H9 (cell line): Measurements from ENCODE around the gene HEPHL1. TPM values are rescaled to one million over a fixed set of nuclear protein-coding genes. Genes with fewer than 3 reads are reported as not detected.

Experiments
- DNase-seq: peaks from one replicate; pipeline ENCODE4 v3.0.0-alpha.2; 2017
- H2AFZ ChIP-seq: one replicate; pipeline ENCODE4 v1.6.1; 2013; ENCODE audit warnings: mild to moderate bottlenecking, low read length, control low read depth, moderate library complexity
- H2AK5ac ChIP-seq: 2 replicates; pipeline ENCODE4 v1.6.1; 2013; ENCODE audit warnings: low read length, control low read depth, mixed read lengths; ENCODE audit not compliant: insufficient read length
- H2BK120ac ChIP-seq: one replicate; pipeline ENCODE4 v1.6.1; 2013; ENCODE audit warnings: low read depth, mild to moderate bottlenecking, low read length, control low read depth, inconsistent platforms; ENCODE audit not compliant: poor library complexity, severe bottlenecking
- H2BK12ac ChIP-seq: 2 replicates; pipeline ENCODE4 v1.6.1; 2013; ENCODE audit warnings: low read length, control low read depth, mixed read lengths, low read depth; ENCODE audit not compliant: insufficient read length
- H2BK15ac ChIP-seq: 2 replicates; pipeline ENCODE4 v1.6.1; 2013; ENCODE audit warnings: low read depth, low read length, control low read depth
- H2BK20ac ChIP-seq: one replicate; pipeline ENCODE4 v1.6.1; 2013; ENCODE audit warnings: low read depth, mild to moderate bottlenecking, low read length, control low read depth, inconsistent platforms; ENCODE audit not compliant: poor library complexity, severe bottlenecking
- H2BK5ac ChIP-seq: 2 replicates; pipeline ENCODE4 v1.6.1; 2013; ENCODE audit warnings: low read length, control low read depth, mixed read lengths; ENCODE audit not compliant: insufficient read length
- H3K14ac ChIP-seq: 2 replicates; pipeline ENCODE4 v1.6.1; 2013; ENCODE audit warnings: low read length, control low read depth; ENCODE audit not compliant: insufficient read depth
- H3K18ac ChIP-seq: 2 replicates; pipeline ENCODE4 v1.6.1; 2013; ENCODE audit warnings: low read depth, mild to moderate bottlenecking, mixed read lengths, low read length, control low read depth; ENCODE audit not compliant: insufficient read length
- H3K23ac ChIP-seq: 2 replicates; pipeline ENCODE4 v1.6.1; 2013; ENCODE audit warnings: low read length, control low read depth, mixed read lengths, low read depth; ENCODE audit not compliant: insufficient read length
- H3K23me2 ChIP-seq: 2 replicates; pipeline ENCODE4 v1.6.1; 2013; ENCODE audit warnings: low read depth, mild to moderate bottlenecking, mixed read lengths, low read length, control low read depth; ENCODE audit not compliant: insufficient read length, poor library complexity, severe bottlenecking
- H3K27ac ChIP-seq: 2 replicates; pipeline ENCODE4 v1.5.1; 2013; ENCODE audit warnings: low read length, control low read depth, mixed read lengths, low read depth; ENCODE audit not compliant: insufficient read length
- H3K27me3 ChIP-seq: 2 replicates; pipeline ENCODE4 v1.6.1; 2013; ENCODE audit warnings: low read length, control low read depth, inconsistent platforms; ENCODE audit not compliant: insufficient read depth
- H3K4ac ChIP-seq: 2 replicates; pipeline ENCODE4 v1.6.1; 2013; ENCODE audit warnings: low read depth, mild to moderate bottlenecking, control low read depth, inconsistent platforms, low read length, moderate library complexity
- H3K4me1 ChIP-seq: 2 replicates; pipeline ENCODE4 v1.6.1; 2013; ENCODE audit warnings: low read length, control low read depth, inconsistent platforms; ENCODE audit not compliant: insufficient read depth
- H3K4me2 ChIP-seq: 2 replicates; pipeline ENCODE4 v1.6.1; 2013; ENCODE audit warnings: low read length, control low read depth, mixed read lengths; ENCODE audit not compliant: insufficient read length, insufficient read depth
- H3K56ac ChIP-seq: 2 replicates; pipeline ENCODE4 v1.6.1; 2013; ENCODE audit warnings: low read depth, mild to moderate bottlenecking, mixed read lengths, low read length, control low read depth; ENCODE audit not compliant: insufficient read length
- H3K79me1 ChIP-seq: 2 replicates; pipeline ENCODE4 v1.6.1; 2013; ENCODE audit warnings: low read depth, mild to moderate bottlenecking, moderate library complexity, low read length, control low read depth, inconsistent platforms; ENCODE audit not compliant: insufficient read depth, poor library complexity, severe bottlenecking
- H3K79me2 ChIP-seq: 2 replicates; pipeline ENCODE4 v1.6.1; 2013; ENCODE audit warnings: low read length, control low read depth, inconsistent platforms; ENCODE audit not compliant: insufficient read depth
- H3K9ac ChIP-seq: 2 replicates; pipeline ENCODE4 v1.6.1; 2013; ENCODE audit warnings: low read length, control low read depth, mixed read lengths; ENCODE audit not compliant: insufficient read length; ENCODE audit errors: extremely low read depth
- H3K9me3 ChIP-seq: one replicate; pipeline ENCODE4 v1.6.1; 2013; ENCODE audit warnings: low read depth, low read length, inconsistent platforms; ENCODE audit not compliant: control insufficient read depth
- H3T11ph ChIP-seq: one replicate; pipeline ENCODE4 v1.6.1; 2013; ENCODE audit warnings: mild to moderate bottlenecking, low read length, control low read depth, inconsistent platforms
- H4K20me1 ChIP-seq: one replicate; pipeline ENCODE4 v1.6.1; 2013; ENCODE audit not compliant: control insufficient read depth, insufficient read length, insufficient read depth
- H4K5ac ChIP-seq: 2 replicates; pipeline ENCODE4 v1.6.1; 2013; ENCODE audit warnings: low read depth, mild to moderate bottlenecking, mixed read lengths, low read length, control low read depth; ENCODE audit not compliant: insufficient read length
- H4K8ac ChIP-seq: replicated peaks from 2 replicates; pipeline ENCODE4 v1.6.1; 2013; ENCODE audit warnings: low read length, control low read depth, mixed read lengths, low read depth; ENCODE audit not compliant: insufficient read length
- H4K91ac ChIP-seq: 2 replicates; pipeline ENCODE4 v1.6.1; 2013; ENCODE audit warnings: low read depth, mild to moderate bottlenecking, moderate library complexity, mixed read lengths, low read length, control low read depth; ENCODE audit not compliant: insufficient read length
- H3K27ac Mint-ChIP-seq, 3 experiments: 2 replicates in 2 of 3; 3 replicates in 1 of 3; pipeline ENCODE4 v1.8.0; 2020 to 2021; ENCODE audit warnings: mixed read lengths in 3 of 3, mild to moderate bottlenecking in 1 of 3, moderate library complexity in 1 of 3
- H3K27me3 Mint-ChIP-seq: 2 replicates; pipeline ENCODE4 v1.8.0; 2021; ENCODE audit warnings: low read depth, mild to moderate bottlenecking, moderate library complexity, mixed read lengths
- H3K36me3 Mint-ChIP-seq, 3 experiments: 2 replicates in 2 of 3; 3 replicates in 1 of 3; pipeline ENCODE4 v1.8.0; 2020 to 2021; ENCODE audit warnings: low read depth in 3 of 3, mixed read lengths in 3 of 3; ENCODE audit not compliant: insufficient read depth in 1 of 3
- H3K4me1 Mint-ChIP-seq, 2 experiments: 2 replicates each; pipeline ENCODE4 v1.8.0; 2020; ENCODE audit warnings: mixed read lengths in 2 of 2
- H3K4me3 Mint-ChIP-seq, 2 experiments: 2 replicates in 1 of 2; 3 replicates in 1 of 2; pipeline ENCODE4 v1.8.0; 2020 to 2021; ENCODE audit warnings: mild to moderate bottlenecking in 2 of 2, mixed read lengths in 2 of 2, moderate library complexity in 1 of 2
- H3K9me3 Mint-ChIP-seq, 2 experiments: 2 replicates in 1 of 2; 3 replicates in 1 of 2; pipeline ENCODE4 v1.8.0; 2020; ENCODE audit warnings: mild to moderate bottlenecking in 2 of 2, mixed read lengths in 2 of 2, moderate library complexity in 1 of 2
- CTCF ChIP-seq: fragments of 200-600 bp; sonication (generic); conservative IDR thresholded peaks from 3 replicates; pipeline ENCODE4 v1.8.0; 2021; ENCODE audit warnings: antibody characterized with exemption, mild to moderate bottlenecking
- WGBS: extraction: QIAGEN DNeasy Blood & Tissue Kit; methylation state at CpG from one replicate; pipeline ENCODE4 v1.1.7; 2013; ENCODE audit warnings: missing lambda C conversion rate, low lambda C conversion rate, mixed read lengths; ENCODE audit not compliant: insufficient read length; ENCODE audit errors: extremely low coverage; 5-methylcytosine and 5-hydroxymethylcytosine counted together
- total RNA-seq: library from RNA; stranded (reverse); gene quantifications from 2 replicates; pipeline ENCODE4 v1.2.1, GENCODE V29; 2021

Gene HEPHL1
- total RNA-seq, 1 experiment from 2014 or later: not detected

- H3K27ac Mint-ChIP-seq: no peak overlapping the region
- no peak overlapping the region for H2BK120ac ChIP-seq
- no peaks in the 10 kb centered on the region for H3K79me1 ChIP-seq
- no peak overlapping the region for H3K14ac ChIP-seq
- no peak overlapping the region for H3K56ac ChIP-seq
- no peak overlapping the region for H4K5ac ChIP-seq
- no peak overlapping the region for H2BK12ac ChIP-seq
- no peaks in the 10 kb centered on the region for H3K23me2 ChIP-seq
- H3K4me3 Mint-ChIP-seq: no peak overlapping the region
- H3K79me2 ChIP-seq: no peaks in the 10 kb centered on the region
- WGBS: no CpG with 5 or more reads among the region's 5 CpGs
- no peak overlapping the region for H2BK5ac ChIP-seq
- H3K4me1 Mint-ChIP-seq: peaks cover 0 to 3% of the 10 kb centered on the region in 2 experiments; a peak in 2 of 4 replicates
- H3T11ph ChIP-seq: no peak overlapping the region
- H3K27me3 Mint-ChIP-seq: no peaks in the 10 kb centered on the region; the same call in 1 of the 2 replicates
- no peak overlapping the region for H4K8ac ChIP-seq
- no peak overlapping the region for H2BK20ac ChIP-seq
- H3K27ac ChIP-seq: no peak overlapping the region
- no peaks in the 10 kb centered on the region for H3K27me3 ChIP-seq
- H3K4me1 ChIP-seq: no peaks in the 10 kb centered on the region
- no peaks in the 10 kb centered on the region for H3K9me3 ChIP-seq
- H2AK5ac ChIP-seq: no peak overlapping the region
- no peak overlapping the region for H2BK15ac ChIP-seq
- H3K9me3 Mint-ChIP-seq: peaks cover 4% of the 10 kb centered on the region in 2 experiments; a peak in 2 of 5 replicates
- no peak overlapping the region for H3K9ac ChIP-seq
- no peak overlapping the region for H3K4ac ChIP-seq
- TF ChIP-seq CTCF: no peak
- H4K91ac ChIP-seq: no peak overlapping the region
- H4K20me1 ChIP-seq: no peaks in the 10 kb centered on the region
- H3K18ac ChIP-seq: no peak overlapping the region
- DNase-seq: no peak
- no peak overlapping the region for H2AFZ ChIP-seq
- no peak overlapping the region for H3K23ac ChIP-seq
- H3K36me3 Mint-ChIP-seq: peaks cover 0 to 8% (median 1%) of the 10 kb centered on the region in 3 experiments; a peak in 2 of 7 replicates
- H3K4me2 ChIP-seq: no peak overlapping the region
Measured at GRCh38 chr11:94027210-94027609, 6.1 kb downstream of the HEPHL1 start.
